ENCODE data around the gene LAMTOR2. TPM values are rescaled to one million over a fixed set of nuclear protein-coding genes. Genes with fewer than 3 reads are reported as not detected.
A peak's percentile ranks its signal among the peaks of the same experiment; 100 is the strongest.

LAMTOR2 gene
- total RNA-seq, 3 donors from 2014 or later = 56.6 to 62.3 (median 59.2) TPM

GRCh38 chr1:156076609-156077429 lies 22.2 kb downstream of the LAMTOR2 start:
- DNase-seq (no peak), ATAC-seq (peak; percentile 44 to 46)
- Mint-ChIP-seq H3K9me3 (no peaks in the 10 kb centered on the region), H3K27me3 (ENCODE audit: low read depth) (no peaks in the 10 kb centered on the region), H3K36me3 (ENCODE audit: insufficient read depth) (no peaks in the 10 kb centered on the region), H3K4me3 (no peak overlapping the region), H3K4me1 (ENCODE audit: low read depth) (peaks cover 5% of the 10 kb centered on the region)

DNA sequence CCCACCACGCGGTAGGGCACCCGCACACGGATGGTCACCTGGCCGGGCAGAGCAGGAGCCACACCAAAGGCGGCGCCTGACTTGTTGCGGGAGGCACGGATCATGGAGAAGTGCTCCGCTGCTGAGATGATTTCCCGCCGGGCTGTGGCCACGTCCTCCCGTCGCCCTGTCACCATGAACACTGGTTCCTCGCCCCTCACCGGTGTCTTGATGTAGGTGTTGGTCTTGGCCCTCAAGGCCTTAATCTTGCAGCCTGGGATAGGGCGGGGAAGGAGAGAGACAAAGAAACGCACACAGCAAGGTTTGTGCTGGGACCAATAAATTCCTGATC lies 22.8 kb downstream of the LAMTOR2 start:
- H3K9me3 Mint-ChIP-seq = no peaks in the 10 kb centered on the region
- H3K4me3 Mint-ChIP-seq = no peak overlapping the region
- no peaks in the 10 kb centered on the region for H3K36me3 Mint-ChIP-seq (ENCODE audit: insufficient read depth)
- ATAC-seq = no peak
- H3K4me1 Mint-ChIP-seq (ENCODE audit: low read depth) = peaks cover 5% of the 10 kb centered on the region
- no peak for DNase-seq
- H3K27me3 Mint-ChIP-seq (ENCODE audit: low read depth) = no peaks in the 10 kb centered on the region

DNA sequence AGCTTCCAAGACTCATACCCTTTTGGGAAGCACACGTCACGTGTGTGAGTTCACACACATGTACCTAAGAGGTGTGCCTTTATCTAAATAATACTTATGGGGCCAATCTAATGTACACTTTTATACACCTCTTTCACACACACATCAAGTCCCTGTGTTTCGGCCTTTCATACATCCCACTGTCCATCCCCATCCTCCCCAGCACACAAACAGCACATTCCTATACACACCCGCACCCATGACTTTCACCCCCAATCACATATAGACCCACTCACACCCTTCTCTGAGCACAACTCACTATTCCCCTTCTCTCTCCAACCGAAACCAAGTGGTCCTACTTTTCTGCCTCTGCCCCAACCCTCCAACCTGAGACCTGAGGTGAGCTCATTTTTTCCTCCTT lies 24.1 kb downstream of the LAMTOR2 start:
- DNase-seq (no peak), ATAC-seq (no peak)
- Mint-ChIP-seq H3K27me3 (ENCODE audit: low read depth) (peaks cover 7% of the 10 kb centered on the region), H3K36me3 (ENCODE audit: insufficient read depth) (no peaks in the 10 kb centered on the region), H3K4me1 (ENCODE audit: low read depth) (peaks cover 10% of the 10 kb centered on the region), H3K9me3 (no peaks in the 10 kb centered on the region), H3K4me3 (no peak overlapping the region)

GRCh38 chr1:156079762-156080161 lies 25.2 kb downstream of the LAMTOR2 start:
- peaks cover 10% of the 10 kb centered on the region for H3K4me1 Mint-ChIP-seq (ENCODE audit: low read depth)
- DNase-seq = no peak
- peak overlapping the region; percentile 6 for H3K4me3 Mint-ChIP-seq
- no peaks in the 10 kb centered on the region for H3K9me3 Mint-ChIP-seq
- no peaks in the 10 kb centered on the region for H3K36me3 Mint-ChIP-seq (ENCODE audit: insufficient read depth)
- peaks cover 13% of the 10 kb centered on the region for H3K27me3 Mint-ChIP-seq (ENCODE audit: low read depth)
- ATAC-seq = no peak

GRCh38 chr1:156080241-156080862 lies 25.8 kb downstream of the LAMTOR2 start:
- H3K36me3 Mint-ChIP-seq (ENCODE audit: insufficient read depth) = no peaks in the 10 kb centered on the region
- ATAC-seq (no peak), DNase-seq (no peak)
- H3K4me1 Mint-ChIP-seq (ENCODE audit: low read depth) = peaks cover 10% of the 10 kb centered on the region
- no peak overlapping the region for H3K4me3 Mint-ChIP-seq
- no peaks in the 10 kb centered on the region for H3K9me3 Mint-ChIP-seq
- peaks cover 19% of the 10 kb centered on the region for H3K27me3 Mint-ChIP-seq (ENCODE audit: low read depth)

DNA sequence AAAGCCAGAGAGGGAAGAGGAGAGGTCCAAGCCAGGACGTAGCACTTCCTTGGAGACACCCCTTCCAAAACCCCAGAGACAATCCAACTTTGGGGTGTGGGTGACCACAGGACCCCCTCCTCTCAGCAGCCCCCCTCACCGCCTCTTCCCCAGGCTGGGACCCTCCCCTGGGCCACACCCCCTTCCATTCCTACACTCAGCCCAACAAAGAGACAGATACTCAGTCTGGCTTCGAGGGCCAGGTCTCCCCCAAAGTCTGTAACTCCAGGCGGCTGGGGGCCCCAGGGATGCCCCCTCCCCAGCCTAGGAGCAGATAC lies 26.2 kb downstream of the LAMTOR2 start:
- H3K36me3 Mint-ChIP-seq (ENCODE audit: insufficient read depth) = no peaks in the 10 kb centered on the region

GRCh38 chr1:156081180-156081916 lies 26.8 kb downstream of the LAMTOR2 start:
- H3K36me3 Mint-ChIP-seq (ENCODE audit: insufficient read depth) = no peaks in the 10 kb centered on the region
- peaks cover 25% of the 10 kb centered on the region for H3K27me3 Mint-ChIP-seq (ENCODE audit: low read depth)

More for the DNA sequence above, 26.2 kb downstream of the LAMTOR2 start:
- DNase-seq = no peak
- Mint-ChIP-seq H3K4me1 (ENCODE audit: low read depth) (peaks cover 10% of the 10 kb centered on the region), H3K9me3 (no peaks in the 10 kb centered on the region), H3K4me3 (peak overlapping the region; percentile 60), H3K27me3 (ENCODE audit: low read depth) (peaks cover 20% of the 10 kb centered on the region)
- ATAC-seq = no peak

DNA sequence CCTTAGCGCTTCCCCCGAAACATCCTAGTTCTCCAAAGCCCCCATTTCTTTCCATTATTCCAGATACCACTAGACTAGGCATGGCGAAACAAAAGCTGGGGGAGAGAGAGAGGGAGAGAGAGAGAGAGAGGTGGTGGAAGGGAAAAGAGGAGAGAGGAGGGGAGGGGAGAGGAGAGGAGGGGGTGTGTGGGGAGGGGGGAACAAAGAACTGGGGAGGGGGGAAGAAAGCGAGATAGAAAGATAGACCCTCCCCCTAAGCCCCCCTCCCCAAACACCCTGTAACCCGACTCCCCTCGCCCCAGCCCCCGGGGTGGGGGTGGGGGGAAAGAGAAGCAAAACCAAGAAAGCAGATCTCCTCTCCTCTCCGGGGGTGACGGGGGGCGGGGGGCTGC lies 27.3 kb downstream of the LAMTOR2 start:
- peaks cover 10% of the 10 kb centered on the region for H3K4me1 Mint-ChIP-seq (ENCODE audit: low read depth)
- peak overlapping the region; percentile 84 for H3K4me3 Mint-ChIP-seq
- H3K36me3 Mint-ChIP-seq (ENCODE audit: insufficient read depth) = no peaks in the 10 kb centered on the region
- no peak for DNase-seq
- H3K27me3 Mint-ChIP-seq (ENCODE audit: low read depth) = peaks cover 31% of the 10 kb centered on the region
- H3K9me3 Mint-ChIP-seq = no peaks in the 10 kb centered on the region
- no peak for ATAC-seq

More at GRCh38 chr1:156081180-156081916, 26.8 kb downstream of the LAMTOR2 start:
- no peaks in the 10 kb centered on the region for H3K9me3 Mint-ChIP-seq
- DNase-seq (no peak), ATAC-seq (no peak)
- peak overlapping the region; percentile 84 for H3K4me3 Mint-ChIP-seq
- peaks cover 10% of the 10 kb centered on the region for H3K4me1 Mint-ChIP-seq (ENCODE audit: low read depth)

- peaks cover 10% of the 10 kb centered on the region for H3K4me1 Mint-ChIP-seq (ENCODE audit: low read depth)
- peak; percentile 87 to 88 for ATAC-seq
- peak within 1 kb of the TSS; percentile 84 for H3K4me3 Mint-ChIP-seq
- H3K36me3 Mint-ChIP-seq (ENCODE audit: insufficient read depth) = no peaks in the 10 kb centered on the region
- H3K9me3 Mint-ChIP-seq = no peaks in the 10 kb centered on the region
- H3K27me3 Mint-ChIP-seq (ENCODE audit: low read depth) = peaks cover 35% of the 10 kb centered on the region
- DNase-seq = peak; percentile 53
Observed at GRCh38 chr1:156082309-156083091, 27.9 kb downstream of the LAMTOR2 start, which contains the start of gene MEX3A. TSS of gene MEX3A (minus strand) at chr1:156082465. CDS start at chr1:156081998, 467 bp downstream.

- H3K27me3 Mint-ChIP-seq (ENCODE audit: low read depth) = peaks cover 35% of the 10 kb centered on the region
- no peak for ATAC-seq
- no peaks in the 10 kb centered on the region for H3K9me3 Mint-ChIP-seq
- H3K4me1 Mint-ChIP-seq (ENCODE audit: low read depth) = peaks cover 10% of the 10 kb centered on the region
- no peak for DNase-seq
- H3K4me3 Mint-ChIP-seq = peak overlapping the region; percentile 75
- H3K36me3 Mint-ChIP-seq (ENCODE audit: insufficient read depth) = no peaks in the 10 kb centered on the region
Observed at GRCh38 chr1:156083800-156084790, 29.5 kb downstream of the LAMTOR2 start.

- Mint-ChIP-seq H3K4me3 (no peak overlapping the region), H3K9me3 (no peaks in the 10 kb centered on the region), H3K4me1 (ENCODE audit: low read depth) (peaks cover 8% of the 10 kb centered on the region), H3K36me3 (ENCODE audit: insufficient read depth) (no peaks in the 10 kb centered on the region), H3K27me3 (ENCODE audit: low read depth) (peaks cover 41% of the 10 kb centered on the region)
- ATAC-seq (no peak), DNase-seq (no peak)
Observed at GRCh38 chr1:156086256-156086662, 31.7 kb downstream of the LAMTOR2 start.

DNA sequence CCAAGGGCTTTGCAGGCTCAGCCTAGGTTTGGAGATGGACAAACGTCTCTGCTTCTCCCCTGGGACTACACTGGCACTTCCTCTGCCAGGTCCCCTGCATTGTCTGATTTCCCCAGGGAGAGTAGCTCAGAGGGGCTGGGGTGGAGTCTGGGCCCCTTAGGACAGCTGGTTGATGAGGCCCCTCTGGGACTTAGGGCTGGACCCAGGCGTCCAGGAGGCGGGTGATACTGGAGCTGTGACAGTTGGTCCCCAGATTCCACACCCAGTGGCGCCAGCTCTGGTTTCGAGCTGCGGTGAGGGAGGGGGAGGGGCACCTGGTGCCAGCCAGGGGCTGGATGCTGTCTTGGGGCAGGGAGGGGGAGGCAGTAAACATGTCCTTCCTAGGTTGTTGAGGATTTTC lies 35.1 kb downstream of the LAMTOR2 start:
- H3K9me3 Mint-ChIP-seq = no peaks in the 10 kb centered on the region
- no peak overlapping the region for H3K4me3 Mint-ChIP-seq
- no peak for DNase-seq
- peaks cover 29% of the 10 kb centered on the region for H3K27me3 Mint-ChIP-seq (ENCODE audit: low read depth)
- ATAC-seq = no peak
- no peaks in the 10 kb centered on the region for H3K4me1 Mint-ChIP-seq (ENCODE audit: low read depth)
- H3K36me3 Mint-ChIP-seq (ENCODE audit: insufficient read depth) = no peaks in the 10 kb centered on the region

DNA sequence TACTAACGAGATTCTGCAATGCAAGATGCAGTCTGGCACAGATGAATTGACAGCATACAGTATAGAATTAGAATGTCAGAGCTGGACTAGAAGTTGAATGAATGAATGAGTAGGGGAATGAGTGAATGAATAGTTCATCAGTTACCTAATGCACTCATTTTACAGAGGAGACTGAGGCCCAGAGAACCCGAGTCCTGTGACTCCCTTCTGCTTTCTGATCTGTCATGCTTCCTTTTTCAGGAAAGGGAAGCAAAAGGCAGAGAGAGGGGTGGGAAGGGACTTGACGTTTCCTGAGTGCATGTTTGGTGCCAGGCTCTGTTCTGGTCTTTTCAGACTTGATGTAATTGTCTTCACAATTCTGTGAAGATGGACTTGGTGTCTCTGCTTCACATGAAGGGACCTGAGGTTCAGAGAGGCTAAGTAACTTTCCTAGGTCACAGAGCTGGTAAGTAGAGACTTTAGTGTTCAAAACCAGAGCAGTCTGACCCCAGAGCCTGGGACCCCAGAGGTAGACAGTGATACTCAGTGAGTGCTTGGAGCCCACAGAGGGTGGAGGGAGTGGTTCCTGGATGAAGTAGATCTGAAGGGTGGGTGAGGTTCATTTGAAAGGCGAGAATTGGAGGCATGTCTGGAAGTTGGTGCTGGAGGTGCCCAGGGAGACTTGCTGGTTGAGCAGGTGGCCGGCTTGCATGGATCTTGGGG lies 35.7 kb downstream of the LAMTOR2 start:
- Mint-ChIP-seq H3K9me3 (no peaks in the 10 kb centered on the region), H3K36me3 (ENCODE audit: insufficient read depth) (no peaks in the 10 kb centered on the region), H3K4me1 (ENCODE audit: low read depth) (no peaks in the 10 kb centered on the region), H3K4me3 (no peak overlapping the region), H3K27me3 (ENCODE audit: low read depth) (peaks cover 23% of the 10 kb centered on the region)
- DNase-seq = no peak
- peak in 1 of 2 donors; percentile 17 for ATAC-seq
